Endothelial cell (in vitro differentiated cells): ENCODE measurements around the gene SZRD1. TPM values are rescaled to one million over a fixed set of nuclear protein-coding genes. Genes with fewer than 3 reads are reported as not detected.

Source experiments
- DNase-seq: peaks from one replicate; pipeline ENCODE4 v3.0.0; 2021; ENCODE audit warnings: low spot score
- H3K27ac Mint-ChIP-seq: one replicate; pipeline ENCODE4 v1.8.0; 2021; ENCODE audit warnings: mixed read lengths, inconsistent platforms; ENCODE audit not compliant: unreplicated experiment
- H3K27me3 Mint-ChIP-seq: one replicate; pipeline ENCODE4 v1.8.0; 2021; ENCODE audit warnings: mild to moderate bottlenecking, moderate library complexity, mixed read lengths, inconsistent platforms; ENCODE audit not compliant: unreplicated experiment
- H3K36me3 Mint-ChIP-seq: one replicate; pipeline ENCODE4 v1.8.0; 2021; ENCODE audit warnings: mild to moderate bottlenecking, low read depth, mixed read lengths, inconsistent platforms; ENCODE audit not compliant: unreplicated experiment
- H3K4me1 Mint-ChIP-seq: one replicate; pipeline ENCODE4 v1.8.0; 2021; ENCODE audit warnings: mild to moderate bottlenecking, mixed read lengths, inconsistent platforms; ENCODE audit not compliant: unreplicated experiment
- H3K4me3 Mint-ChIP-seq: one replicate; pipeline ENCODE4 v1.8.0; 2021; ENCODE audit warnings: mild to moderate bottlenecking, mixed read lengths, inconsistent platforms; ENCODE audit not compliant: unreplicated experiment
- H3K9me3 Mint-ChIP-seq: one replicate; pipeline ENCODE4 v1.8.0; 2021; ENCODE audit warnings: mixed read lengths, inconsistent platforms; ENCODE audit not compliant: unreplicated experiment
- CTCF ChIP-seq: fragments of 200-600 bp; sonication (generic); IDR thresholded peaks from one replicate; pipeline ENCODE4 v1.5.0; 2021; ENCODE audit warnings: antibody characterized with exemption; ENCODE audit not compliant: unreplicated experiment
- total RNA-seq: library from RNA; stranded (reverse); fragmentation: NEBNext Ultra II Directional; extraction: Animal tissue kit (Norgen Biotek cat#: 25700); gene quantifications from one replicate; pipeline ENCODE4 v1.2.1, GENCODE V29; 2021; ENCODE audit not compliant: unreplicated experiment

SZRD1 gene
- total RNA-seq, 1 donor from 2014 or later = 127 TPM

- Mint-ChIP-seq H3K27me3 (peaks cover 3% of the 10 kb centered on the region), H3K27ac (peak overlapping the region; percentile 16), H3K4me3 (no peak overlapping the region), H3K9me3 (no peaks in the 10 kb centered on the region), H3K4me1 (peaks cover 3% of the 10 kb centered on the region), H3K36me3 (no peaks in the 10 kb centered on the region)
- TF ChIP-seq CTCF = no peak
- DNase-seq = no peak
Observed at GRCh38 chr1:16420424-16421118, 53.5 kb downstream of the SZRD1 start.

DNA sequence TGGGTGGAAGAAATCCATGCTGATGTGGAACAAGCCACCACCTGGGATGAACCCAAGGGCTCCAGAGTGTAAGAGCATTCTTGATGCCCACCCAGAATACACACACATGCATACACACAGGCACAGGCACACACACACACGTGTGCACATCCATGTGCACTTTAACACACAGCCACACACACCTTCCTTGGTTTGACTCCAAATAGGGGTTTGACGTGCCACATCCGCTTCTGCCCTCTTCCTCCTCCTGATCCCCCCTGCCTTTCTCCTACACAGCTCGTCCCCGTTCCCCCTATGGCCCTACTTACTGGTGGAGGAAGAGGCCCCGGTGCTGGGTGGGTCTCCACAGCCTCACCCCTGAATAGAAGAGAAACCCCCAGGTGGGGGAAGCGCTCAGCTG is 54.2 kb downstream of the SZRD1 start:
- H3K4me3 Mint-ChIP-seq = no peak overlapping the region
- no peak for TF ChIP-seq CTCF
- no peaks in the 10 kb centered on the region for H3K9me3 Mint-ChIP-seq
- peaks cover 3% of the 10 kb centered on the region for H3K27me3 Mint-ChIP-seq
- H3K27ac Mint-ChIP-seq = no peak overlapping the region
- DNase-seq = no peak
- peaks cover 3% of the 10 kb centered on the region for H3K4me1 Mint-ChIP-seq
- H3K36me3 Mint-ChIP-seq = no peaks in the 10 kb centered on the region

GRCh38 chr1:16422041-16422440 is 55.0 kb downstream of the SZRD1 start:
- Mint-ChIP-seq H3K27me3 (peaks cover 3% of the 10 kb centered on the region), H3K27ac (no peak overlapping the region), H3K9me3 (no peaks in the 10 kb centered on the region), H3K4me3 (no peak overlapping the region), H3K4me1 (peaks cover 3% of the 10 kb centered on the region), H3K36me3 (no peaks in the 10 kb centered on the region)
- no peak for TF ChIP-seq CTCF
- no peak for DNase-seq

- Mint-ChIP-seq H3K4me3 (no peak overlapping the region), H3K36me3 (no peaks in the 10 kb centered on the region), H3K9me3 (no peaks in the 10 kb centered on the region), H3K4me1 (no peaks in the 10 kb centered on the region), H3K27ac (no peak overlapping the region), H3K27me3 (peaks cover 2% of the 10 kb centered on the region)
- TF ChIP-seq CTCF = no peak
- no peak for DNase-seq
Observed at GRCh38 chr1:16425125-16426025, 58.3 kb downstream of the SZRD1 start.

DNA sequence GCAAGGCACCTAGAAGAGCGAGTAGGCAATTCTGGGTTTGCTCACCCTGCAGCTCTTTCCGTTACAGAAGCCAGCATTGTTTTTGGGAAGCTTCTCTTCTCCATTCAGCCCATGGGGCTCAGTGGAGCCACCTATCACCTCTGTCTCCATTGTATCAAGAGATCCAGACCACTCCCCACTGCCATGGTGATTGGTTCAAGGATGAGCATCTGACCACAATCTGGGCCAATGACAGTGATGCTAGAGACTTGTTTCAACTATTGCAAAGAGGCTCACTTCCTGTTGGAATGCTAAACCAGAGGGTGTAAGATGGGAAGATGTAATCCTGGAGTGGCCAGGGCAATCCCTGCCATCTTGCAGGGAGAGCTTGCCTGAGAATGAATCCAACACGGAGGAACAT is 63.6 kb downstream of the SZRD1 start:
- Mint-ChIP-seq H3K9me3 (no peaks in the 10 kb centered on the region), H3K27ac (no peak overlapping the region), H3K36me3 (no peaks in the 10 kb centered on the region), H3K27me3 (peaks cover 4% of the 10 kb centered on the region), H3K4me1 (peaks cover 15% of the 10 kb centered on the region), H3K4me3 (no peak overlapping the region)
- no peak for DNase-seq
- TF ChIP-seq CTCF = no peak
